ENCODE data around the gene ZBTB48.

DNA sequence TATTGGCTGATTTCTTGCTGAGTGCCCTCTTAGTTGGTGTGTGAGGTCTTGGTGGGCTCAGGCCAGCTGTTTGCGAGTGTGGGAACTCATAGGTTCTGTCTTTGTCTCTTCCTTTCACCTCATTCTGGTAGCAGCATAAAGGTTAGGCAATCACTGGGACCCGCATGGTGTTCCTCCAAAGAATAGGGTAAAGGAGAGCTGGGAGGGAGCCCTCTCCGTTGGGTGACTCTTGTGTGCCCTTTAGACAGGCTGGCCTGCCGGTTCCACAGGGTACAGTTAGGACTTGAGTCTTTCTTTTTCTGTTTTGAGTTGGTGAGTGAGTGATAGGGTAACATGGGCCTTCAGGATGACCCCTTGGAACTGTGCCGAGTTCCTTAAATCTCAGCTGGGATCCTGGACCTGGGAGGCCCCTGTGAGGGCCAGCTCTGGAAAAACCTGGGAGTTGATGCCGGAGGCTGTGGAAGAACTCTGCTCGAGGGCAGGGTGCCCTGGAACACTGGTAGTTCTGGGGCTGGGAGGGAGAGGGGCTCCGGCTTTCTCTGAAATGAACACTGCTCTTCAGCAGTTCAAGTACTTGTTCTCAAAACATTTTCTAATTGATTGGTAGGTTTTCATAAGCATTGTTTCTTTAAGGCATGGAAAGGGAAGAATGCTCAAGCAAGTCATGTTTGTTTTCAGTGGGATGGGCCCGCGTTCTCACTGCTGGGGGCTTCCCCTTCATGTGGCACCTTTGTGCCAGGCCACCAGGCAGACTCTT, 42.8 kb downstream of the ZBTB48 start:
- TF ChIP-seq POLR2A (IDR thresholded peaks at IDR 0.05; ENCODE audit: low read depth, low read length) (no peak), TAF1 (IDR thresholded peaks at IDR 0.05; ENCODE audit: borderline replicate concordance, low read depth, low read length) (no peak)
